ENCODE data around the gene MFSD8.

GRCh38 chr4:127978930-127979329 is 14.0 kb upstream of the MFSD8 start:
- TF ChIP-seq CTCF (IDR thresholded peaks at IDR 0.05; ENCODE audit: low read depth, low read length, missing input control) (no peak), MAX (IDR thresholded peaks at IDR 0.05) (no peak), REST (IDR thresholded peaks at IDR 0.05) (no peak), SP1 (IDR thresholded peaks at IDR 0.05) (no peak), YY1 (IDR thresholded peaks at IDR 0.05) (no peak), TAF1 (conservative IDR thresholded peaks at IDR 0.05) (no peak), ATF3 (IDR thresholded peaks at IDR 0.05) (no peak), RAD21 (IDR thresholded peaks at IDR 0.05) (no peak), ZBTB33 (IDR thresholded peaks at IDR 0.05) (no peak), FOXA1 (IDR thresholded peaks at IDR 0.05) (no peak), JUND (IDR thresholded peaks at IDR 0.05) (no peak), NR2F2 (IDR thresholded peaks at IDR 0.05) (no peak), RXRA (IDR thresholded peaks at IDR 0.05) (no peak), GABPA (IDR thresholded peaks at IDR 0.05 in 1 of 2, conservative IDR thresholded peaks at IDR 0.05 in 1 of 2) (no peak)

Measured in liver (tissue), 3 donors.